Tibial nerve (tissue), 4 donors: ENCODE results near the gene EIF1AX.

ENCODE experiments used
- CTCF ChIP-seq, 5 experiments: fragments of 200-600 bp in 3 of 5; fragments of 450-650 bp in 2 of 5; sonication (generic) in 3 of 5; IDR thresholded peaks; one replicate each; pipeline ENCODE4 v1.5.1; 2016 to 2019; ENCODE audit warnings: antibody characterized with exemption in 5 of 5, mild to moderate bottlenecking in 3 of 5, moderate library complexity in 2 of 5
- EP300 ChIP-seq, 2 donors: sonication (generic); formaldehyde crosslinking; IDR thresholded peaks; one replicate each; pipeline ENCODE4 v1.6.1; 2017; ENCODE audit warnings: antibody characterized with exemption in 2 of 2, mild to moderate bottlenecking in 1 of 2
- POLR2A ChIP-seq, 2 donors: fragments of 450-650 bp; IDR thresholded peaks; one replicate each; pipeline ENCODE4 v1.6.1; 2017; ENCODE audit warnings: antibody characterized with exemption in 2 of 2, mild to moderate bottlenecking in 2 of 2, moderate library complexity in 2 of 2

GRCh38 chrX:20135944-20136343 lies 5.7 kb downstream of the EIF1AX start:
- TF ChIP-seq CTCF (IDR thresholded peaks at IDR 0.05) (no peak), POLR2A (IDR thresholded peaks at IDR 0.05) (no peak), EP300 (IDR thresholded peaks at IDR 0.05) (no peak)
